Measurements from ENCODE around the gene PAK3. TPM values are rescaled to one million over a fixed set of nuclear protein-coding genes. Genes with fewer than 3 reads are reported as not detected.

Gene PAK3
- total and polyA plus RNA-seq, 2 experiments from 2014 or later, result 5.0 to 5.4 TPM

GRCh38 chrX:111098874-111099273, 2.9 kb downstream of the PAK3 start:
- no peaks in the 10 kb centered on the region for H4K20me1 ChIP-seq (replicated peaks; ENCODE audit: insufficient read depth)
- H3K27me3 ChIP-seq (ENCODE audit: insufficient read depth), result no peaks in the 10 kb centered on the region
- peak overlapping the region; percentile 67 for H3K4me2 ChIP-seq
- no peaks in the 10 kb centered on the region for H3K9me2 ChIP-seq (ENCODE audit: insufficient read depth)
- Mint-ChIP-seq H3K4me3 (no peak overlapping the region), H3K27me3 (ENCODE audit: insufficient read depth, low read depth, poor library complexity) (peaks cover 12% of the 10 kb centered on the region), H3K27ac (no peak overlapping the region), H3K9me3 (no peaks in the 10 kb centered on the region), H3K4me1 (peaks cover 30% of the 10 kb centered on the region; the same call in 2 of the 3 replicates), H3K36me3 (ENCODE audit: low read depth) (peaks cover 9% of the 10 kb centered on the region; the same call in 2 of the 3 replicates)
- no peaks in the 10 kb centered on the region for H3F3A ChIP-seq (replicated peaks; ENCODE audit: low read depth)
- ATAC-seq (peak; percentile 63), DNase-seq (ENCODE audit: low spot score) (peak; percentile 81)
- 0 out of 2 replicates have a peak overlapping the region, but pooled peaks have one; percentile 32 for H2AFZ ChIP-seq
- H3K27ac ChIP-seq (ENCODE audit: low read depth), result no peak overlapping the region
- no peaks in the 10 kb centered on the region for H3K36me3 ChIP-seq (ENCODE audit: insufficient read depth)
- H3K4me3 ChIP-seq, result peak overlapping the region; percentile 44; the same call in 1 of the 2 replicates
- peaks cover 8% of the 10 kb centered on the region; the same call in 1 of the 2 replicates for H3K4me1 ChIP-seq (ENCODE audit: insufficient read depth)
- TF ChIP-seq ZNF462 (CRISPR knock-in tag; IDR thresholded peaks at IDR 0.05), result no peak
- no peak for TF ChIP-seq STAT1 (IDR thresholded peaks at IDR 0.05; ENCODE audit: unreplicated experiment)
- TF ChIP-seq EZH2phosphoT487 (IDR thresholded peaks at IDR 0.05; ENCODE audit: unreplicated experiment), result no peak
- TF ChIP-seq CTCF (conservative IDR thresholded peaks at IDR 0.05; ENCODE audit: low read depth in 2 of 2), result peak; percentile 60 to 71
- no peak for TF ChIP-seq POLR2AphosphoS5 (IDR thresholded peaks at IDR 0.05; ENCODE audit: low read depth)
- TF ChIP-seq NANOG (IDR thresholded peaks at IDR 0.05; ENCODE audit: borderline replicate concordance), result no peak
- TF ChIP-seq EZH2 (IDR thresholded peaks at IDR 0.05; ENCODE audit: low read depth, unreplicated experiment), result no peak
- TF ChIP-seq ETS1 (IDR thresholded peaks at IDR 0.05), result no peak
- peak; percentile 43; the same call in 1 of the 2 replicates for TF ChIP-seq CREB1 (CRISPR knock-in tag; IDR thresholded peaks at IDR 0.05; ENCODE audit: low read depth)
- no peaks in the 10 kb centered on the region for H3K79me2 ChIP-seq (replicated peaks; ENCODE audit: insufficient read depth)
